ENCODE data around the gene MVD.

- TF ChIP-seq CTCF (conservative IDR thresholded peaks at IDR 0.05 in 1 of 2, IDR thresholded peaks at IDR 0.05 in 1 of 2; ENCODE audit: low read depth in 1 of 2, low read length in 2 of 2) (no peak), EZH2 (IDR thresholded peaks at IDR 0.05; ENCODE audit: low read length, missing control alignments) (no peak)
These were observed 34.4 kb upstream of the MVD start for GRCh38 chr16:88697116-88697830.

Measured in fibroblast of lung (primary cell).